ENCODE results near the gene PTPRG.

Gene PTPRG

GRCh38 chr3:62343755-62344154 is 782.4 kb downstream of the PTPRG start:
- no peak for DNase-seq (ENCODE audit: low read depth in 2 of 2)
